HepG2 (cell line): ENCODE data around the gene RPE. TPM values are rescaled to one million over a fixed set of nuclear protein-coding genes. Genes with fewer than 3 reads are reported as not detected.

ENCODE experiments used
- ATAC-seq: fragments of 200-7000 bp; cut with Tn5 transposase; 3 replicates; pipeline ENCODE4 v1.9.1; 2020; ENCODE audit warnings: mild to moderate bottlenecking, moderate library complexity
- BruUV-seq: library from RNA; stranded (reverse); fragments of 400-500 nt; replicated peaks from 2 replicates; lab custom pipeline; 2021; lab: Mats Ljungman, UMichigan
- CTCF ChIA-PET: fragments of 300-600 bp; formaldehyde crosslinking; extraction: SDS; loops from one replicate; lab custom pipeline; 2021; ENCODE audit warnings: low total read pairs, inconsistent platforms, low intra/inter-chr PET ratio; lab: Yijun Ruan, JAX
- POLR2A ChIA-PET: fragments of 350-600 bp; sonication (Branson Sonifier 250); formaldehyde crosslinking; loops from one replicate; lab custom pipeline; 2020; ENCODE audit warnings: antibody characterized with exemption, inconsistent platforms; lab: Yijun Ruan, JAX
- DNase-seq: peaks from one replicate; pipeline ENCODE4 v3.0.0-alpha.2; 2015; ENCODE audit warnings: low spot score
- FAIRE-seq: peaks from 3 replicates; lab custom pipeline; 2011; peaks lifted over from hg19 to GRCh38; lab: Jason Lieb, UNC
- H2AFZ ChIP-seq: one replicate; pipeline ENCODE4 v1.6.1; 2011; ENCODE audit warnings: low read length, inconsistent platforms
- H3K27ac ChIP-seq: fragments of 300-600 bp; 3 replicates; pipeline ENCODE4 v1.8.0; 2011; ENCODE audit warnings: mixed run types, mild to moderate bottlenecking, mixed read lengths, low read length, inconsistent platforms; ENCODE audit not compliant: insufficient read depth; ENCODE audit errors: extremely low read length
- H3K27me3 ChIP-seq, 2 experiments: fragments of 200-600 bp in 1 of 2; 2 replicates in 1 of 2; 3 replicates in 1 of 2; pipeline versions ENCODE4 v1.6.0 to v1.8.0; 2011; ENCODE audit warnings: low read length in 2 of 2, mild to moderate bottlenecking in 2 of 2, moderate library complexity in 2 of 2, inconsistent platforms in 1 of 2; ENCODE audit not compliant: insufficient read depth in 2 of 2, control insufficient read depth in 1 of 2
- H3K36me3 ChIP-seq, 2 experiments: fragments of 200-600 bp in 1 of 2; replicated peaks in 1 of 2; 2 replicates in 1 of 2; 3 replicates in 1 of 2; pipeline versions ENCODE4 v1.5.1 to v1.8.0; 2011; ENCODE audit warnings: low read length in 2 of 2, inconsistent platforms in 1 of 2; ENCODE audit not compliant: insufficient read depth in 2 of 2, control insufficient read depth in 1 of 2
- H3K4me1 ChIP-seq: 2 replicates; pipeline ENCODE4 v1.5.1; 2012; ENCODE audit warnings: low read length, inconsistent platforms; ENCODE audit not compliant: insufficient read depth
- H3K4me2 ChIP-seq: 2 replicates; pipeline ENCODE4 v1.6.0; 2011; ENCODE audit warnings: low read depth, low read length, inconsistent platforms
- H3K4me3 ChIP-seq, 3 experiments: fragments of 200-600 bp in 1 of 3; sonication (generic), shearing (Covaris generic) in 1 of 3; replicated peaks in 1 of 3; 2 replicates each; pipeline ENCODE4 v1.5.1; 2011 to 2016; ENCODE audit warnings: low read length in 3 of 3, inconsistent platforms in 2 of 3, low read depth in 2 of 3, mild to moderate bottlenecking in 2 of 3, control low read depth in 1 of 3, mixed read lengths in 1 of 3; ENCODE audit not compliant: insufficient read depth in 1 of 3
- H3K79me2 ChIP-seq: one replicate; pipeline ENCODE4 v1.6.1; 2011; ENCODE audit warnings: low read length, inconsistent platforms; ENCODE audit not compliant: insufficient read depth
- H3K9ac ChIP-seq: 2 replicates; pipeline ENCODE4 v1.6.0; 2011; ENCODE audit warnings: mild to moderate bottlenecking, low read depth, low read length, inconsistent platforms; ENCODE audit not compliant: insufficient read depth
- H3K9me3 ChIP-seq: 2 replicates; pipeline ENCODE4 v1.5.1; 2012; ENCODE audit warnings: mild to moderate bottlenecking, low read length
- H4K20me1 ChIP-seq: 2 replicates; pipeline ENCODE4 v1.6.0; 2011; ENCODE audit warnings: inconsistent platforms, mild to moderate bottlenecking, low read length, moderate library complexity; ENCODE audit not compliant: insufficient read depth
- CEBPG ChIP-seq: IDR thresholded peaks from 2 replicates; pipeline ENCODE4 v1.6.1; 2016
- FIP1L1 ChIP-seq: fragments of 200-400 bp; formaldehyde crosslinking; IDR thresholded peaks from 2 replicates; pipeline ENCODE4 v1.6.1; 2018; ENCODE audit warnings: low read depth, mild to moderate bottlenecking, low read length, moderate library complexity, borderline replicate concordance; ENCODE audit not compliant: insufficient read depth
- GATAD1 ChIP-seq: IDR thresholded peaks from 2 replicates; pipeline ENCODE4 v1.6.1; 2016; ENCODE audit warnings: missing genetic modification reagents, missing compliant biosample characterization
- IKZF4 ChIP-seq: sonication (generic); formaldehyde crosslinking; IDR thresholded peaks from 2 replicates; pipeline ENCODE4 v1.5.1; 2020; ENCODE audit warnings: borderline replicate concordance, mild to moderate bottlenecking, low read depth, missing genetic modification reagents; ENCODE audit errors: not compliant biosample characterization
- LCORL ChIP-seq, 2 experiments: fragments of 450-650 bp in 1 of 2; sonication (generic) in 1 of 2; formaldehyde crosslinking in 1 of 2; IDR thresholded peaks; 2 replicates each; pipeline versions ENCODE4 v1.5.0 to v1.6.1; 2017 to 2020; ENCODE audit warnings: antibody characterized with exemption in 1 of 2, missing genetic modification reagents in 1 of 2
- MEIS2 ChIP-seq: sonication (generic); formaldehyde crosslinking; IDR thresholded peaks from 2 replicates; pipeline ENCODE4 v1.9.0; 2021; ENCODE audit warnings: mild to moderate bottlenecking, missing genetic modification reagents
- NFYB ChIP-seq: sonication (generic); formaldehyde crosslinking; IDR thresholded peaks from 2 replicates; pipeline ENCODE4 v1.4.0; 2020; ENCODE audit warnings: missing genetic modification reagents
- TGIF2 ChIP-seq: IDR thresholded peaks from 2 replicates; pipeline ENCODE4 v1.6.1; 2016; ENCODE audit warnings: control low read depth, missing compliant biosample characterization
- YEATS2 ChIP-seq: sonication (generic); formaldehyde crosslinking; IDR thresholded peaks from 2 replicates; pipeline ENCODE4 v1.4.0; 2020; ENCODE audit warnings: missing genetic modification reagents, borderline replicate concordance
- ZBTB7B ChIP-seq: sonication (generic); formaldehyde crosslinking; IDR thresholded peaks from 2 replicates; pipeline ENCODE4 v1.4.0; 2020; ENCODE audit warnings: missing genetic modification reagents
- ZFP41 ChIP-seq: sonication (generic); formaldehyde crosslinking; IDR thresholded peaks from 2 replicates; pipeline ENCODE4 v1.4.0; 2020; ENCODE audit warnings: mild to moderate bottlenecking, missing genetic modification reagents, borderline replicate concordance
- ZFY ChIP-seq: sonication (generic); formaldehyde crosslinking; IDR thresholded peaks from 2 replicates; pipeline ENCODE4 v1.4.0; 2020; ENCODE audit warnings: missing genetic modification reagents
- ZNF235 ChIP-seq: sonication (generic); formaldehyde crosslinking; IDR thresholded peaks from 2 replicates; pipeline ENCODE4 v1.8.1; 2023; ENCODE audit warnings: mild to moderate bottlenecking, missing genetic modification reagents, borderline replicate concordance
- ZNF383 ChIP-seq: sonication (generic); formaldehyde crosslinking; IDR thresholded peaks from 2 replicates; pipeline ENCODE4 v1.4.0; 2020; ENCODE audit warnings: missing genetic modification reagents, mild to moderate bottlenecking, borderline replicate concordance
- ZNF670 ChIP-seq: sonication (generic); formaldehyde crosslinking; IDR thresholded peaks from 2 replicates; pipeline ENCODE4 v1.8.0; 2022; ENCODE audit warnings: mild to moderate bottlenecking, missing genetic modification reagents, borderline replicate concordance
- WGBS: methylation state at CpG from one replicate; pipeline ENCODE4 v1.1.6; 2017; ENCODE audit warnings: low lambda C conversion rate; 5-methylcytosine and 5-hydroxymethylcytosine counted together
- in situ Hi-C: cut with HindIII; loops from 2 replicates; pipeline ENCODE4 v1.10.0; 2017; ENCODE audit warnings: low pct_unique_long_range_greater_than_20kb; ENCODE audit not compliant: extremely low pct_ligation_motif_present
- intact Hi-C: fragments of 100-400 bp; cut with micrococcal nuclease; formaldehyde crosslinking; loops from one replicate; pipeline ENCODE4 v1.10.0; 2022; ENCODE audit not compliant: unreplicated experiment
- polyA plus RNA-seq, 8 experiments: library from polyadenylated mRNA; depleted of rRNA in 3 of 8; stranded (reverse) in 7 of 8; unstranded in 1 of 8; fragments of >200 nt; fragmentation: Illumina TruSeq in 4 of 8; extraction: Trizol in 4 of 8; gene quantifications; 2 replicates each; pipeline versions ENCODE4 v1.2.1 to v1.2.3, GENCODE V29; 2011 to 2016; ENCODE audit warnings: low read depth in 4 of 8, missing spikeins in 1 of 8, mixed read lengths in 1 of 8; ENCODE audit not compliant: insufficient read depth in 1 of 8
- total RNA-seq, 5 experiments: library from RNA; depleted of rRNA; stranded (reverse); fragments of >200 nt; fragmentation: Illumina TruSeq; extraction: Trizol; gene quantifications; 2 replicates each; pipeline ENCODE4 v1.2.3, GENCODE V29; 2016; ENCODE audit warnings: low read depth in 1 of 5
- TF ChIP-seq, protein P1 (sequence below): IDR thresholded peaks from 2 replicates; pipeline ENCODE4 v1.6.1; 2016; ENCODE audit warnings: mild to moderate bottlenecking, missing biosample characterization, missing genetic modification reagents
- TF ChIP-seq, protein P2 (sequence below): sonication (generic); formaldehyde crosslinking; IDR thresholded peaks from 2 replicates; pipeline ENCODE4 v1.5.0; 2020; ENCODE audit warnings: mild to moderate bottlenecking, missing genetic modification reagents, moderate library complexity

RPE gene
- total and polyA plus RNA-seq, 2 of the 13 experiments (the other 11 are each of a cell fraction or from before 2014, with no cell fraction given) = 72.3 to 107 TPM

DNA sequence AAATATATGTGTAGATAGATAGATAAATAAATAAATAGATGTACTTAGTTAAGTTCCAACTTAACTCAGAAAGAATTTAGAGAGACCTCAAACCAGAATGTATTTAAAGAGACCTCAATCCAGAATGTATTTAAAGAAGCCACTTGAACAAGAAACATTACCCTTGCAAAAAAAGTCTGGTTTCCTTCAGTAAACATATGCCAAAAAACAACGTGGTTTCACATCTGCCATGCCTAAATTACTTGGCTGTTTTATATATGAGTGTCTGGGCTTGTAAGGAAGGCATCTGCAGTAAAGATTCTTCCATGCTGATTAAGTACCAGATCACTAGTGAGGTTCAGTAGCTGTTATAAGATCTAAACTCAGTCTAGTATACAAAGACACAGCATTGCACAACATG, 29.1 kb upstream of the RPE start:
- H3K4me2 ChIP-seq = no peak overlapping the region
- no peaks in the 10 kb centered on the region for H3K36me3 ChIP-seq
- 0% methylated on average over 1 of the region's 1 CpG for WGBS
- no peaks in the 10 kb centered on the region for H3K9me3 ChIP-seq
- DNase-seq (no peak), ATAC-seq (no peak), FAIRE-seq (no peak)
- intact Hi-C loops (no loop called here), in situ Hi-C loops (loop anchor here (10.0 to 25.0 kb wide), 3 partner anchors 421 to 1561 kb away; partner anchors contain the start of gene PTH2R)
- no peak overlapping the region for H2AFZ ChIP-seq
- TF ChIP-seq FIP1L1 (no peak), YEATS2 (no peak), NFYB (CRISPR knock-in tag) (no peak), LCORL (IDR thresholded peaks at IDR 0.05) (no peak), LCORL (CRISPR knock-in tag; IDR thresholded peaks at IDR 0.05) (no peak), ZFY (CRISPR knock-in tag) (no peak), ZBTB7B (CRISPR knock-in tag) (no peak), ZNF235 (CRISPR knock-in tag) (no peak), GATAD1 (CRISPR knock-in tag) (no peak), ZFP41 (CRISPR knock-in tag) (no peak), IKZF4 (CRISPR knock-in tag) (no peak), ZNF383 (CRISPR knock-in tag) (no peak), MEIS2 (CRISPR knock-in tag) (no peak), ZNF670 (CRISPR knock-in tag) (no peak), TGIF2 (CRISPR knock-in tag) (no peak), CEBPG (CRISPR knock-in tag) (no peak)
- TF ChIP-seq, protein P1, sequence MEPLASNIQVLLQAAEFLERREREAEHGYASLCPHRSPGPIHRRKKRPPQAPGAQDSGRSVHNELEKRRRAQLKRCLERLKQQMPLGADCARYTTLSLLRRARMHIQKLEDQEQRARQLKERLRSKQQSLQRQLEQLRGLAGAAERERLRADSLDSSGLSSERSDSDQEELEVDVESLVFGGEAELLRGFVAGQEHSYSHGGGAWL (CRISPR knock-in tag) = no peak
- TF ChIP-seq, protein P2, sequence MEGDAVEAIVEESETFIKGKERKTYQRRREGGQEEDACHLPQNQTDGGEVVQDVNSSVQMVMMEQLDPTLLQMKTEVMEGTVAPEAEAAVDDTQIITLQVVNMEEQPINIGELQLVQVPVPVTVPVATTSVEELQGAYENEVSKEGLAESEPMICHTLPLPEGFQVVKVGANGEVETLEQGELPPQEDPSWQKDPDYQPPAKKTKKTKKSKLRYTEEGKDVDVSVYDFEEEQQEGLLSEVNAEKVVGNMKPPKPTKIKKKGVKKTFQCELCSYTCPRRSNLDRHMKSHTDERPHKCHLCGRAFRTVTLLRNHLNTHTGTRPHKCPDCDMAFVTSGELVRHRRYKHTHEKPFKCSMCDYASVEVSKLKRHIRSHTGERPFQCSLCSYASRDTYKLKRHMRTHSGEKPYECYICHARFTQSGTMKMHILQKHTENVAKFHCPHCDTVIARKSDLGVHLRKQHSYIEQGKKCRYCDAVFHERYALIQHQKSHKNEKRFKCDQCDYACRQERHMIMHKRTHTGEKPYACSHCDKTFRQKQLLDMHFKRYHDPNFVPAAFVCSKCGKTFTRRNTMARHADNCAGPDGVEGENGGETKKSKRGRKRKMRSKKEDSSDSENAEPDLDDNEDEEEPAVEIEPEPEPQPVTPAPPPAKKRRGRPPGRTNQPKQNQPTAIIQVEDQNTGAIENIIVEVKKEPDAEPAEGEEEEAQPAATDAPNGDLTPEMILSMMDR = no peak
- CTCF ChIA-PET = no interaction called here
- no TSS peak for BruUV-seq
- POLR2A ChIA-PET = no interaction called here
- no peak overlapping the region for H3K4me3 ChIP-seq
- no peaks in the 10 kb centered on the region for H4K20me1 ChIP-seq
- H3K9ac ChIP-seq = no peak overlapping the region
- peaks cover 0 to 5% of the 10 kb centered on the region in 2 experiments; a peak in 1 of 5 replicates for H3K27me3 ChIP-seq
- H3K79me2 ChIP-seq = no peaks in the 10 kb centered on the region
- no peak overlapping the region for H3K27ac ChIP-seq
- no peaks in the 10 kb centered on the region for H3K4me1 ChIP-seq
